ENCODE results near the gene SPINK13. TPM values are rescaled to one million over a fixed set of nuclear protein-coding genes. Genes with fewer than 3 reads are reported as not detected.

The SPINK13 gene
- total and polyA plus RNA-seq, 2 of the 4 experiments (the other 2 are of a cell fraction), result not detected

DNA sequence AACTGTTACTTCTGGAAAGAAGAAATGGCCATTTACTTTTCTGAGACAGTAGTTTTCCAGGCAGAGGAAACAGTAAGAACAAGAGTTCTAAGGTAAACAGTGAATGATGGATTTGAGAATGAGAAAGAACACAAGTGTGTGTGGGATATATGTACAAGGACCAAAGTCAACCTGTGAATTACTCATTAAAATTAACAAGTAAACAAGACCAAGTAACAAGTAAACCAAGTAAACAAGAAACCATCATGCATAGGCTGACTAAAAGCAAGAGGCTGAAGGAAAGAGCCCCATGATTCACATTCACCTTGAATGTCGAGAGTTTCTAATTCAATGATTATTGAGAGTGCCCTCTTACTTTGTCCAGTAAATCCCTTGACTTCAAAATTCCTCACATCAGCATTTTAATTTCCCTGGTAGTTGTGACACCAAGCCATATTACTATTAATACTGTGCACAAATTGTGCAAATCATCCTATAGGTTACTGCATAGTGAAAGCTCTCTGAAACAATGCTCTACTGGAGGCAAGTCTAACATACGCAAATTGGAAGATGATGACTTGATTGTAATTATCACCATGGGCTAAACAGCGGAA is 40.1 kb upstream of the SPINK13 start:
- H4K8ac ChIP-seq (ENCODE audit: low read depth in 2 of 2, low read length in 2 of 2), result no peak overlapping the region
- in situ Hi-C loops (cut with MboI; ENCODE audit: low sequenced_read_pairs), result no loop called here
- no peak overlapping the region for H4K5ac ChIP-seq (ENCODE audit: low read depth, low read length)
- dilution Hi-C loops (cut with HindIII; ENCODE audit: low sequenced_read_pairs, unreplicated experiment), result no loop called here
- ChIA-PET POLR2A (ENCODE audit: unreplicated experiment) (no interaction called here), CTCF (no interaction called here)
- no peak overlapping the region for H2AFZ ChIP-seq (replicated peaks; ENCODE audit: low read length, poor library complexity)
- no peak overlapping the region for H3K9ac ChIP-seq (ENCODE audit: low read depth, low read length)
- no peak overlapping the region for H3K27ac ChIP-seq (ENCODE audit: insufficient read depth, low read length)
- H3K56ac ChIP-seq (ENCODE audit: extremely low read depth, insufficient read depth, low read length), result no peak overlapping the region
- no peak overlapping the region for H3K4ac ChIP-seq (ENCODE audit: low read depth, low read length)
- peak; percentile 53 for TF ChIP-seq MAFK (IDR thresholded peaks at IDR 0.05; ENCODE audit: low read depth, low read length)
- TF ChIP-seq POLR2A (IDR thresholded peaks at IDR 0.05; ENCODE audit: low read depth, low read length), result no peak
- no peak overlapping the region for H3K14ac ChIP-seq (replicated peaks; ENCODE audit: low read depth, low read length)
- H3K23ac ChIP-seq (ENCODE audit: low read depth, low read length), result no peak overlapping the region
- no peaks in the 10 kb centered on the region for H4K20me1 ChIP-seq (ENCODE audit: insufficient read depth, low read length)
- H3K9me1 ChIP-seq (ENCODE audit: insufficient read depth, low read length), result no peaks in the 10 kb centered on the region
- H3K4me2 ChIP-seq (ENCODE audit: low read depth, low read length), result no peak overlapping the region
- DNase-seq, result no peak
- H3K18ac ChIP-seq (ENCODE audit: low read depth, low read length), result no peak overlapping the region
- no peaks in the 10 kb centered on the region for H3K79me1 ChIP-seq (ENCODE audit: low read depth in 1 of 2, low read length in 2 of 2)
- no peak overlapping the region for H2BK5ac ChIP-seq (ENCODE audit: low read depth, low read length, poor library complexity, severe bottlenecking)
- H4K91ac ChIP-seq (ENCODE audit: insufficient read depth, low read depth, low read length), result no peak overlapping the region
- no peaks in the 10 kb centered on the region for H3K27me3 ChIP-seq (ENCODE audit: control insufficient read depth, insufficient read depth, low read length)
- no peaks in the 10 kb centered on the region for H3K9me3 ChIP-seq (ENCODE audit: control insufficient read depth, insufficient read depth, low read length)
- H3K4me1 ChIP-seq (ENCODE audit: control insufficient read depth, insufficient read depth, low read length), result no peaks in the 10 kb centered on the region
- no peak overlapping the region for H3K4me3 ChIP-seq (ENCODE audit: insufficient read depth, low read depth, low read length)
- no peak overlapping the region for H2AK5ac ChIP-seq (ENCODE audit: low read depth, low read length)
- H2BK15ac ChIP-seq (ENCODE audit: low read depth, low read length), result no peak overlapping the region
- ATAC-seq (ENCODE audit: low read depth), result no peak
- intact Hi-C loops (cut with micrococcal nuclease), result no loop called here
- H2BK20ac ChIP-seq (ENCODE audit: low read depth, low read length), result no peak overlapping the region
- no peak overlapping the region for H2BK120ac ChIP-seq (ENCODE audit: low read depth, low read length)
- WGBS, 2 experiments (ENCODE audit: extremely low coverage in 2 of 2, insufficient read length in 1 of 2), result no CpG with 5 or more reads among the region's 3 CpGs
- no TSS peak for BruUV-seq (replicated peaks)
- no peak overlapping the region for H2AK9ac ChIP-seq (replicated peaks; ENCODE audit: low read depth, low read length, poor library complexity)
- H3K36me3 ChIP-seq (ENCODE audit: control insufficient read depth, insufficient read depth, low read length), result no peaks in the 10 kb centered on the region
